ENCODE results near the gene BCOR.

Gene BCOR

GRCh38 chrX:40098264-40099054 lies 701 bp upstream of the BCOR start:
- DNase-seq (ENCODE audit: low read depth) = no peak

GRCh38 chrX:40097141-40097503 lies 636 bp downstream of the BCOR start:
- DNase-seq (ENCODE audit: low read depth) = no peak

GRCh38 chrX:40096395-40097091 lies 1.2 kb downstream of the BCOR start:
- no peak for DNase-seq (ENCODE audit: low read depth)

- DNase-seq (ENCODE audit: low read depth) = no peak
Measured at GRCh38 chrX:40095583-40096394, 2.0 kb downstream of the BCOR start.

GRCh38 chrX:40094900-40095582 lies 2.7 kb downstream of the BCOR start:
- no peak for DNase-seq (ENCODE audit: low read depth)

- DNase-seq (ENCODE audit: low read depth) = no peak
Measured at GRCh38 chrX:40094041-40094899, 3.5 kb downstream of the BCOR start.

- no peak for DNase-seq (ENCODE audit: low read depth)
Measured at GRCh38 chrX:40093586-40093985, 4.2 kb downstream of the BCOR start.

GRCh38 chrX:40092808-40093435 lies 4.8 kb downstream of the BCOR start:
- DNase-seq (ENCODE audit: low read depth) = no peak

DNA sequence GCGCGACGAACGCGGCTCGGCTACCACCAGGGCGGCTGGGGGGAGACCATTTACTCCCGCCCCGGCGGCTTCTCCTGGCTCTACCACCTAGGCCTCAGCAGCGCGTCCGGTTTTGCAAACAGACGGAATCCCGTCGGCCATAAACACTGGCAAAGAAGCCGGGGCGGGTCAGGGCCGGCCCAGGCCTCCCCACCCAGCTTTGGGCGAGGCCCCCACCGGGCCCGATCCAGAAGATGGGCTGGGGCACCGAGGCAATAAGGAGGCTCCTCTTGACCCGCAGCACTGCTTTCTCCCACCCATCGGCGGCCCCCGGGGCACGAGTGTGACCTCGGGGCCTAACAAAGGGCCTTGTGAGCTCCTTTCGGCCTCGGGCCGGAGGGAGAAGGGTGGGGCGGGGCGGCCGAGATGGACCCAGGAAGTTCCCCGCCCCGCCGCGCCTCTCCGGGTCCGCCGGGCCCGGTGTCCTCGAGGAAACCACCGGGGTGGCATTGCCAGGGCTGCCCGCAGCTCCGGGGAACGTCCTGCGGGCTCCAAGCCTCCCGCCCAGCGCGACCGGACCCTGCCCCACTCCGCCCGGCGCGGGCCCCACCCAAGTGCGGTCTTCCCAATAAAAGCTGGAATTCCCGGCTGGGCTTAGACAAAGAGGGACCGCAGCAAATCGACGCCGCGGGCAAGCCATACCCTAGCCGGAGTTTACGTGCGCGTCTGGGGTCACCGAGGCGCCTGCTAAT lies 5.9 kb downstream of the BCOR start:
- no peak for DNase-seq (ENCODE audit: low read depth)

DNA sequence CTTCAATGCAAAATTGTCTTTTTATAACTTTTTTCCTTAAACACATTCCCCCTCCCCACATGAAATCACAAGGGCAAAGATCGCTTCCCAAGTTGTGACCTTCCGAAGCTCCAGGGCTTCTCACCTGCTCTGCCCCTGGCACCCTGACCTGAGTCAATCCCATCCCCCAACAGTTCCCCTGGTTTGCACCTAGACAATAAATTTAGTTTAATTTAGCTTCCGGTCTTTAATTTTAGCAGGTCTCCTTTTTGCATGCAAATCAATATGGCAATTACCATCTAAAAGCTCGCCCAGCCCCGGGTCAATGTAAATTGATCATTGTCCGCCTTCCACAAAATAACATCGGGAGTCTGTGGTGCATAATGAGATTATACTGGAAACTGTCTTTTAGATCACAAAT lies 6.8 kb downstream of the BCOR start:
- DNase-seq (ENCODE audit: low read depth) = no peak

GRCh38 chrX:40090050-40090804 lies 7.5 kb downstream of the BCOR start:
- no peak for DNase-seq (ENCODE audit: low read depth)

DNA sequence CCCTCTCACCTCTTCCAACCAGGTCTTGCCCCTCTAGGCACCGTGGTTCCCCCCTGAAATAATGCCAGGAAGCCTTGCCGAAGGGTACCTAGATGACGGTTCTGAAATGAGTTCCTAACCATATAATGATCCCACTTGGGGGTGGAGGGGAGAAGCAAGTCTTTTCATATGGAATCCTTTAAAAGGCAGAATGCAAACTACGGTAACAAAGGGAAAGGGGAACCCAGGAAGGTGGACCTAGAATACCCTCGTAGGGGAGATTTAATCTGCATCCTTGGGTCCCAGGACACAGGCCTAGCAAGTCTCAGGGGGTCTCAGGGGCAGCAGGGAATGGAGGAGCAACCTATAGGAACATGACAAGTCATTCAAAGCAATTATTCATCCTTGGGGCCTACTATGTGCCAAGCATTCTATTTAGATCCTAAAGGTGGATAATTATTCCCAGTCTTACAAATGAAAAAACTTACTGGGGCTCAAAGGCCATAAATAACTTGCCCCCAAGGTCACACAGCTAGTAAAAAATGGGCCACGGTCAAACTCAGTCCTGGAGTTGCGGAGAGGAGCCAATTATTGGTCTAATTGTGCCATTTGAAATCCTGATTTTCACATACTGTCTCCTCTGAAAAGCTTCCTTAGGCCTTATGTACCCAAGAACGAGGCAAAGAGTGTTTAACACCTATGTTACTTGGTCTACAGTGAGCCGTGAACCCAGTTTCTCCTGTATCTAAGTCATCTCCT lies 8.8 kb downstream of the BCOR start:
- DNase-seq (ENCODE audit: low read depth) = no peak

DNA sequence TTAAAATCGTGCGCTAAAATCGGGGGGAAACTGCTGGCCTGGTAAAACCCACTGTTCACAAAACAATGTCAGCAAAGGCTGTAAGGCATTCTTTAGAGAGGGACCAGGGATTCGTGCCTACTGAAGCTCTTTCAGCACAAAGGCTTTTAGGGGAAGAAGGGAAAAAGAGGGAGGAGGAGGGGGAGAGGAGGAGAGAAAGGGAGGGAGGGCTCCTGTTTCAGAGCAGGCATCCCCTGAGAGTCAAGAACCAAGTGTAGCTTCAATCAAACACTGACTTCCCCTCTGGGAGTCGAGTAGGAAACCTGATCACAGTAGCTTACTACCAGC lies 9.5 kb downstream of the BCOR start:
- DNase-seq (ENCODE audit: low read depth) = no peak

DNA sequence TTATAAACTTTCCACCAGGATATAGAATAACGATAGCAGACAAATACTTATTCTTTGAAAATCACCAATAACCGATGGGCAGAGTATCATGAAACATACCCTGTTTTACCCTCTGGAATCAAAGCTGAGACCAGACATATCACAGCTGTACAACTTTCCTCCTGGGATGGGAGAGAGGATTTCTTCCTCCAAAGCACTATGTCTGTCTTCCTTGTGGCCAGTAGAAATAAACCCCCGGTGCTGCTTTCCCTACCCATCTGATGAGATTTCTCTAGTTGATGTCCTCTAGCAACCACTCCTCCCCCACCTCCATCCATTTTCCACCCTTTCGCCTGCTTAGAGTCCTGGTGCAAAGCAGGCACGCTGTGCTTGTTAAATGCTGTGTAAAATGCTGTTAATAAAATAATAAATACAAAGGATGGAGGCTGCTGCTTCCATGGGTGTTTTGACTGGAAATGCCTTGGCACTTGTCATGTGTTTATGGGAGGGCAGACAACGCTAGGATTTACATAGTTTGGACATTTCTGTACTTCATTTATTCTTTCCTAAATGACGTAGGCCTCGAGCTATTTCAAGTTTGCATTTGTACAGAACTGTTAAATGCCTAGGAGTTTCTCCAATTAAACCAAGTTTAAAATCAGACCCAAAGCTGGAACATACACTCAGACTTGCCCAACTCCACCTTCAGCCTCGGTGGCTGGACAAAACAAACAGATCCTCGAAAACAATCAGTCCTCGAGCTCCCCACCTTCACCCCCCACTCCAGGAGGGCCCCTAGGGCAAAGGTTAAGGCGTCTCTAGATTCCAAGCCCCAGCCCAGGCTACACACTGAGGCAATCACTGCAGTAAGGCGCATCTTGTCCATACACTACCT lies 10.1 kb downstream of the BCOR start:
- no peak for DNase-seq (ENCODE audit: low read depth)

GRCh38 chrX:40086569-40087335 lies 11.0 kb downstream of the BCOR start:
- DNase-seq (ENCODE audit: low read depth) = no peak

GRCh38 chrX:40085714-40086113 lies 12.0 kb downstream of the BCOR start:
- no peak for DNase-seq (ENCODE audit: low read depth)

GRCh38 chrX:40085102-40085551 lies 12.6 kb downstream of the BCOR start:
- DNase-seq (ENCODE audit: low read depth) = peak; percentile 49

Measured in fibroblast of the conjunctiva (primary cell).